ENCODE measurements around the gene UPK3BL2.
"Not testable (repeated sequence)": the region's sequence is repeated elsewhere in the genome, so short reads cannot be mapped to it uniquely, and the experiment has no call there.

GRCh38 chr7:102568620-102569019, 25.1 kb upstream of the UPK3BL2 start:
- not testable (repeated sequence) for TF ChIP-seq CTCF, POLR2AphosphoS5 (IDR thresholded peaks at IDR 0.05)

Measured in suprapubic skin (tissue), 3 donors.